Endothelial cell of umbilical vein (primary cell): ENCODE results near the gene KRTAP10-2. TPM values are rescaled to one million over a fixed set of nuclear protein-coding genes. Genes with fewer than 3 reads are reported as not detected.

Experiments used
- BruUV-seq: library from RNA; stranded (reverse); fragments of 400-500 nt; replicated peaks from 2 replicates; lab custom pipeline; 2021; lab: Mats Ljungman, UMichigan
- CTCF ChIA-PET: fragments of 300-600, 350-600 bp; sonication (Branson Sonifier 250); formaldehyde crosslinking; loops from one replicate; lab custom pipeline; 2021; ENCODE audit warnings: antibody characterized with exemption, inconsistent platforms; lab: Charles Lee
- POLR2A ChIA-PET: fragments of 300-600, 350-600 bp; sonication (Branson Sonifier 250); formaldehyde crosslinking; loops from one replicate; lab custom pipeline; 2021; ENCODE audit warnings: antibody characterized with exemption, inconsistent platforms; lab: Charles Lee
- DNase-seq: peaks from one replicate; pipeline ENCODE4 v3.0.0-alpha.2; 2011; ENCODE audit warnings: low read depth, low spot score
- FAIRE-seq: peaks from 2 replicates; lab custom pipeline; 2011; peaks lifted over from hg19 to GRCh38; lab: Jason Lieb, UNC
- H2AFZ ChIP-seq: 2 replicates; pipeline ENCODE4 v1.6.0; 2012; ENCODE audit warnings: low read depth, low read length, control low read depth, inconsistent platforms
- H3K27ac ChIP-seq: 2 replicates; pipeline ENCODE4 v1.5.1; 2011; ENCODE audit warnings: low read depth, mild to moderate bottlenecking, control low read depth, low read length, moderate library complexity; ENCODE audit not compliant: insufficient read depth
- H3K27me3 ChIP-seq, 2 experiments: 2 replicates each; pipeline versions ENCODE4 v1.6.0 to v1.6.1; 2011; ENCODE audit warnings: low read length in 2 of 2, mixed read lengths in 1 of 2; ENCODE audit not compliant: control insufficient read depth in 2 of 2, insufficient read depth in 2 of 2
- H3K36me3 ChIP-seq, 2 experiments: 2 replicates in 1 of 2; 3 replicates in 1 of 2; pipeline ENCODE4 v1.5.1; 2011; ENCODE audit warnings: low read length in 2 of 2, mild to moderate bottlenecking in 1 of 2, moderate library complexity in 1 of 2; ENCODE audit not compliant: control insufficient read depth in 2 of 2, insufficient read depth in 2 of 2; ENCODE audit errors: extremely low read depth in 1 of 2
- H3K4me1 ChIP-seq: 3 replicates; pipeline ENCODE4 v1.5.1; 2011; ENCODE audit warnings: mild to moderate bottlenecking, low read length; ENCODE audit not compliant: control insufficient read depth, insufficient read depth; ENCODE audit errors: extremely low read depth
- H3K4me2 ChIP-seq: 2 replicates; pipeline ENCODE4 v1.6.1; 2011; ENCODE audit warnings: low read length, control low read depth, mixed read lengths; ENCODE audit not compliant: insufficient read depth
- H3K4me3 ChIP-seq, 3 experiments: fragments of 200-600 bp in 1 of 3; sonication (generic), shearing (Covaris generic) in 1 of 3; replicated peaks in 1 of 3; 2 replicates each; pipeline ENCODE4 v1.5.1; 2011 to 2016; ENCODE audit warnings: control low read depth in 3 of 3, low read length in 3 of 3, mild to moderate bottlenecking in 2 of 3, inconsistent platforms in 1 of 3, low read depth in 1 of 3, moderate library complexity in 1 of 3; ENCODE audit not compliant: insufficient read depth in 1 of 3
- H3K79me2 ChIP-seq: 2 replicates; pipeline ENCODE4 v1.6.0; 2012; ENCODE audit warnings: low read length, inconsistent platforms; ENCODE audit not compliant: control insufficient read depth, insufficient read depth
- H3K9ac ChIP-seq: replicated peaks from 2 replicates; pipeline ENCODE3; 2011; ENCODE audit warnings: low read length, control low read depth; ENCODE audit not compliant: insufficient read depth; ENCODE audit errors: extremely low read depth
- H3K9me1 ChIP-seq: replicated peaks from 3 replicates; pipeline ENCODE4 v1.6.0; 2011; ENCODE audit warnings: mild to moderate bottlenecking, low read length; ENCODE audit not compliant: control insufficient read depth, insufficient read depth; ENCODE audit errors: extremely low read depth
- H3K9me3 ChIP-seq: replicated peaks from 2 replicates; pipeline ENCODE4 v1.5.1; 2012; ENCODE audit warnings: low read length, inconsistent platforms; ENCODE audit not compliant: control insufficient read depth, insufficient read depth
- H4K20me1 ChIP-seq: replicated peaks from 2 replicates; pipeline ENCODE3; 2011; ENCODE audit warnings: mild to moderate bottlenecking, low read length; ENCODE audit not compliant: control insufficient read depth, insufficient read depth; ENCODE audit errors: extremely low read depth
- CTCF ChIP-seq, 2 donors: IDR thresholded peaks; 1 replicate in 1 of 2; 2 replicates in 1 of 2; pipeline ENCODE4 v1.5.1; 2011; ENCODE audit warnings: low read length in 2 of 2, mild to moderate bottlenecking in 2 of 2, moderate library complexity in 2 of 2, control low read depth in 1 of 2, inconsistent platforms in 1 of 2, low read depth in 1 of 2; ENCODE audit not compliant: insufficient read depth in 1 of 2; ENCODE audit errors: extremely low read depth in 1 of 2
- EZH2 ChIP-seq: IDR thresholded peaks from 2 replicates; pipeline ENCODE4 v1.6.1; 2012; ENCODE audit warnings: borderline replicate concordance, low read depth, mild to moderate bottlenecking, moderate library complexity, low read length, inconsistent platforms; ENCODE audit not compliant: severe bottlenecking
- FOS ChIP-seq: IDR thresholded peaks from 2 replicates; pipeline ENCODE4 v1.6.1; 2011; ENCODE audit warnings: mild to moderate bottlenecking, low read length, moderate library complexity, borderline replicate concordance; ENCODE audit not compliant: insufficient read depth
- GATA2 ChIP-seq: IDR thresholded peaks from 2 replicates; pipeline ENCODE4 v1.7.0; 2011; ENCODE audit warnings: low read depth, mild to moderate bottlenecking, moderate library complexity, mixed read lengths, low read length; ENCODE audit not compliant: insufficient read length, insufficient read depth
- JUN ChIP-seq: IDR thresholded peaks from 2 replicates; pipeline ENCODE4 v1.6.1; 2011; ENCODE audit warnings: borderline replicate concordance, low read depth; ENCODE audit not compliant: insufficient read length, insufficient read depth
- MAX ChIP-seq: IDR thresholded peaks from 2 replicates; pipeline ENCODE4 v1.6.1; 2011; ENCODE audit not compliant: insufficient read depth, insufficient read length
- MYC ChIP-seq: IDR thresholded peaks from one replicate; pipeline ENCODE4 v1.6.1; 2011; ENCODE audit warnings: mild to moderate bottlenecking, low read depth, low read length
- POLR2A ChIP-seq: IDR thresholded peaks from 2 replicates; pipeline ENCODE4 v1.6.1; 2012; ENCODE audit warnings: low read depth, mild to moderate bottlenecking, control low read depth, low read length
- POLR2AphosphoS5 ChIP-seq: IDR thresholded peaks from 2 replicates; pipeline ENCODE4 v1.6.1; 2012; ENCODE audit warnings: low read depth, mild to moderate bottlenecking, control low read depth, low read length, moderate library complexity; ENCODE audit not compliant: insufficient read depth
- dilution Hi-C: fragments of 300-500 bp; cut with MboI; formaldehyde crosslinking; loops from one replicate; pipeline ENCODE4 v1.15.0; 2019; ENCODE audit warnings: low sequenced_read_pairs; ENCODE audit not compliant: extremely low pct_ligation_motif_present
- intact Hi-C: fragments of 100-400 bp; cut with micrococcal nuclease; formaldehyde crosslinking; loops from one replicate; pipeline ENCODE4 v1.10.0; 2022
- polyA plus RNA-seq, 4 experiments: library from polyadenylated mRNA; depleted of rRNA in 3 of 4; stranded (reverse) in 3 of 4; unstranded in 1 of 4; fragments of >200 nt; gene quantifications; 2 replicates each; pipeline versions ENCODE4 v1.2.1 to v1.2.3, GENCODE V29; 2011 to 2012; ENCODE audit warnings: missing spikeins in 1 of 4
- total RNA-seq: library from RNA; stranded (reverse); gene quantifications from 2 replicates; pipeline ENCODE4 v1.2.3, GENCODE V29; 2021

Gene KRTAP10-2
- total and polyA plus RNA-seq, 2 donors (not counting 3 experiments of a cell fraction or from before 2014, with no cell fraction given) = not detected

- POLR2A ChIA-PET = no interaction called here
- Histone ChIP-seq H3K9me1 (no peaks in the 10 kb centered on the region), H3K4me1 (no peaks in the 10 kb centered on the region), H4K20me1 (no peaks in the 10 kb centered on the region), H3K4me3 (no peak overlapping the region), H3K9ac (no peak overlapping the region), H2AFZ (no peak overlapping the region), H3K9me3 (no peaks in the 10 kb centered on the region), H3K36me3 (no peaks in the 10 kb centered on the region), H3K27me3 (no peaks in the 10 kb centered on the region), H3K79me2 (no peaks in the 10 kb centered on the region), H3K4me2 (no peak overlapping the region), H3K27ac (no peak overlapping the region)
- CTCF ChIA-PET = interaction anchor here (1.2 to 2.2 kb wide), 4 partner anchors 13 to 295 kb away, joined by 3 to 11 read pairs (median 4); partner anchors contain the start of gene UBE2G2
- no peak for DNase-seq
- no peak for TF ChIP-seq JUN
- TF ChIP-seq POLR2A = no peak
- TF ChIP-seq CTCF (IDR thresholded peaks at IDR 0.05; ENCODE audit: extremely low read depth in 1 of 2, insufficient read depth in 1 of 2, low read depth in 1 of 2, low read length in 2 of 2) = no peak
- TF ChIP-seq EZH2 = no peak
- no peak for TF ChIP-seq FOS
- TF ChIP-seq GATA2 = no peak
- no peak for TF ChIP-seq MAX
- TF ChIP-seq POLR2AphosphoS5 = no peak
- TF ChIP-seq MYC = no peak
- dilution Hi-C loops = no loop called here
- FAIRE-seq = no peak
- intact Hi-C loops = no loop called here
- no TSS peak for BruUV-seq
Observed at GRCh38 chr21:44506279-44507255, 44.7 kb downstream of the KRTAP10-2 start.
